Retinal pigment epithelial cell (primary cell): Measurements from ENCODE around the gene GALNT10.

Experiments
- DNase-seq: peaks from one replicate; pipeline ENCODE4 v3.0.0-alpha.2; 2010; ENCODE audit warnings: low read depth
- H3K4me3 ChIP-seq: 2 replicates; pipeline ENCODE4 v1.5.1; 2011; ENCODE audit warnings: mild to moderate bottlenecking, low read length, control low read depth, moderate library complexity
- CTCF ChIP-seq: conservative IDR thresholded peaks from 2 replicates; pipeline ENCODE4 v1.5.1; 2011; ENCODE audit warnings: low read depth, low read length, control low read depth, inconsistent platforms

The GALNT10 gene

DNA sequence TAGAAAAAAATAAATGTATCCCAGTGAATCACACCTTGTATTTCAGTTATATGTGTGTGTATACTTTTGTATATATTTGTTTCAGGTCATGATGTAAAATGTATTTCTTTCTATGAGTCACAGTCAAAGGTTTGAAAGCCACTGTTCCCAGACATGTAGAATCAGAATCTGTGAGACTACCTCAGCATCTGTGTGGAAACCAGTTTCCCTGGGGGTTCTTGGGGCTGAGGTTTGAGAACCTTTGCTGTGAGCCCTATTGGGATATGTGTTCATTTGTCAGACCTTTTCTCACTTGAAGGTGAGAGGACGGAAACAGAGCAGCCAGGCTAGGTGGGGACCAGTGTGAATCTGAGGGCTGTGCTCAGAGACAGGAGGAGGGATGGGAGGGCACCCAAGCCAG lies 176.6 kb downstream of the GALNT10 start:
- no peak for DNase-seq
- no peak overlapping the region for H3K4me3 ChIP-seq
- TF ChIP-seq CTCF, result no peak

- no peak overlapping the region for H3K4me3 ChIP-seq
- peak; percentile 81 for DNase-seq
- TF ChIP-seq CTCF, result no peak
Measured at GRCh38 chr5:154368041-154368800, 177.7 kb downstream of the GALNT10 start.

GRCh38 chr5:154369682-154370081 lies 179.1 kb downstream of the GALNT10 start:
- H3K4me3 ChIP-seq, result no peak overlapping the region
- no peak for TF ChIP-seq CTCF
- no peak for DNase-seq

- no peak for DNase-seq
- no peak for TF ChIP-seq CTCF
Measured at GRCh38 chr5:154370119-154370518, 179.6 kb downstream of the GALNT10 start.

DNA sequence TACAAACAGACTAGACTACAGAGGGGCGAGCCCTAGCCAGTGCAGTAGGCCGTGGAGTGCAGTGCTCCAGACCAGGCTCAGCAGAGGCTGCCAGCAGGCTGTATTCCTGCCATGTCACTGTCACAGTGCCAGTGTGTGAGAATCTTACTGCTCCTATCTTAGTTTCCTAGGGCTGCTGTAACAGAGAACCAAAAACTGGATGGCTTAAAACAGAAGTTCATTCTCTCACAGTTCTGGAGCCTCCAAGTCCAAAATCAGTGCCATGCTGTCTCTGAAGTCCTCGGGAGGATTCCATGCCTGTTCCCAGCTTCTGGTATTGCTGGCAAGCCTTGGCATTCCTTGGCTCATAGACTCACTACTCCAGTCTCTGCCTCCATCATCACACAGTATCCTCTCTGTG lies 180.3 kb downstream of the GALNT10 start:
- H3K4me3 ChIP-seq, result no peak overlapping the region
- no peak for DNase-seq
- no peak for TF ChIP-seq CTCF

More at GRCh38 chr5:154370119-154370518, 179.6 kb downstream of the GALNT10 start:
- no peak overlapping the region for H3K4me3 ChIP-seq

DNA sequence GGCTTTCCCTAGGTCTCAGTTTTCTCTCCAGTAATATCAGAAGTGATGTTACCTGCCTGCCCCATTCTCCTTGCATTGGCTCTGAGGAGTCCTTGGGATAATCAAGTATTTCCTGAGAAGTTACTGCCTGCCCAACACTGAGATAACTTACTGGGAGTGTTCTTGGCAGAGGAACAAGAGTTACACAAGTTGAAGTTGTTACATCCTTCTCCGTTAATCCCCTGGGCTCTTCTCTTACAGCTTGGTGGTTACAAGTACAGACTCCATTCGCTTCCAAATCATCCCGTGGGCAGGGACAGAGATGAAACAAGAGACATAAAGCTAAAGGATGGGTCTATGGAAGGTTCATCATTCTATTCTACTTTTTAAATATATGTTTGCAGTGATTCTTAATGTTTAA lies 181.2 kb downstream of the GALNT10 start:
- TF ChIP-seq CTCF, result no peak
- no peak overlapping the region for H3K4me3 ChIP-seq
- peak; percentile 81 for DNase-seq

- DNase-seq, result no peak
- TF ChIP-seq CTCF, result no peak
- H3K4me3 ChIP-seq, result no peak overlapping the region
Measured at GRCh38 chr5:154372661-154373060, 182.1 kb downstream of the GALNT10 start.
